Neural progenitor cell (in vitro differentiated cells): ENCODE data around the gene NOS1AP.

ENCODE experiments used
- EZH2 ChIP-seq: fragments of 200-600 bp; sonication (generic); IDR thresholded peaks from 2 replicates; pipeline ENCODE4 v1.6.1; 2017; ENCODE audit warnings: antibody characterized with exemption, mild to moderate bottlenecking, moderate library complexity
- TF ChIP-seq, protein P1 (sequence below): fragments of 200-600 bp; sonication (generic); IDR thresholded peaks from 2 replicates; pipeline ENCODE4 v1.5.1; 2017; ENCODE audit warnings: antibody characterized with exemption, mild to moderate bottlenecking

DNA sequence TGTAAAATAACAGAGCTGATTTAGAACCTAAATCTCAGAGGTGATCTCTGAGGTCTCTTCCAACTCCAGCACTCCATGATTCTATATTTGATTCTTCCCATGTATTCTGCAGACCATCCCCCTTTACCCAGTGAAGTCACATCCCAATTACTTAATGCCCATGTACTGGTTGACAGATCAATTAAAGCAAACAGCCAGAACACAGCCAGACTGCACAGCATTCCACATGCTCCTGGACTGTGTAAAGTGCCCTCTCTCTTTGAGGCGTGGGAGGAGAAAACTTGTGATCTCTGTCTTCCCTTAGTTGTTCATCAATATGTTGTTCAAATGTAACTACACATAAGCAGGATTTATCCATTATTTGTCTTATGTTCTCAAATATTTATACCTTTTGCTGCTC lies 18.1 kb downstream of the NOS1AP start:
- TF ChIP-seq, protein P1, sequence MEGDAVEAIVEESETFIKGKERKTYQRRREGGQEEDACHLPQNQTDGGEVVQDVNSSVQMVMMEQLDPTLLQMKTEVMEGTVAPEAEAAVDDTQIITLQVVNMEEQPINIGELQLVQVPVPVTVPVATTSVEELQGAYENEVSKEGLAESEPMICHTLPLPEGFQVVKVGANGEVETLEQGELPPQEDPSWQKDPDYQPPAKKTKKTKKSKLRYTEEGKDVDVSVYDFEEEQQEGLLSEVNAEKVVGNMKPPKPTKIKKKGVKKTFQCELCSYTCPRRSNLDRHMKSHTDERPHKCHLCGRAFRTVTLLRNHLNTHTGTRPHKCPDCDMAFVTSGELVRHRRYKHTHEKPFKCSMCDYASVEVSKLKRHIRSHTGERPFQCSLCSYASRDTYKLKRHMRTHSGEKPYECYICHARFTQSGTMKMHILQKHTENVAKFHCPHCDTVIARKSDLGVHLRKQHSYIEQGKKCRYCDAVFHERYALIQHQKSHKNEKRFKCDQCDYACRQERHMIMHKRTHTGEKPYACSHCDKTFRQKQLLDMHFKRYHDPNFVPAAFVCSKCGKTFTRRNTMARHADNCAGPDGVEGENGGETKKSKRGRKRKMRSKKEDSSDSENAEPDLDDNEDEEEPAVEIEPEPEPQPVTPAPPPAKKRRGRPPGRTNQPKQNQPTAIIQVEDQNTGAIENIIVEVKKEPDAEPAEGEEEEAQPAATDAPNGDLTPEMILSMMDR: no peak
- TF ChIP-seq EZH2: no peak
